Left renal pelvis (tissue), 4 donors: ENCODE results near the gene DLST. TPM values are rescaled to one million over a fixed set of nuclear protein-coding genes. Genes with fewer than 3 reads are reported as not detected.
"Not testable (repeated sequence)": the region's sequence is repeated elsewhere in the genome, so short reads cannot be mapped to it uniquely, and the experiment has no call there.

ENCODE experiments used
- DNase-seq, 4 donors: peaks; one replicate each; pipeline ENCODE4 v3.0.0-alpha.2; 2013; ENCODE audit warnings: low read depth in 4 of 4, low spot score in 3 of 4
- polyA plus RNA-seq, 4 donors: library from polyadenylated mRNA; unstranded; fragments of 120-200 nt; gene quantifications; one replicate each; pipeline ENCODE4 v1.2.1, GENCODE V29; 2013; ENCODE audit not compliant: insufficient read length in 4 of 4

Gene DLST
- polyA plus RNA-seq, 4 donors, result 74.3 to 122 (median 113) TPM

GRCh38 chr14:74913986-74914573 lies 32.4 kb downstream of the DLST start:
- peak in 2 of 4 donors; percentile 26 to 42 for DNase-seq

GRCh38 chr14:74915426-74915825 lies 33.7 kb downstream of the DLST start:
- DNase-seq, result no peak

- DNase-seq, result no peak
These were observed 34.1 kb downstream of the DLST start for GRCh38 chr14:74915826-74916225.

GRCh38 chr14:74917178-74917543 lies 35.4 kb downstream of the DLST start:
- no peak for DNase-seq

- DNase-seq, result no peak
These were observed 35.9 kb downstream of the DLST start for GRCh38 chr14:74917646-74918081.

- DNase-seq, result no peak
These were observed 36.7 kb downstream of the DLST start for GRCh38 chr14:74918380-74918779.

GRCh38 chr14:74919421-74920165 lies 37.9 kb downstream of the DLST start:
- DNase-seq, result no peak

- no peak for DNase-seq
These were observed 38.6 kb downstream of the DLST start for GRCh38 chr14:74920281-74920680.

GRCh38 chr14:74921053-74921620 lies 39.4 kb downstream of the DLST start:
- DNase-seq, result no peak

- no peak for DNase-seq
These were observed 40.5 kb downstream of the DLST start for GRCh38 chr14:74921987-74922751.

GRCh38 chr14:74922752-74923401 lies 41.2 kb downstream of the DLST start, which contains the start of gene RPS6KL1:
Gene RPS6KL1, minus strand, starts transcription at chr14:74923260. Its CDS starts 1,719 bp downstream, at chr14:74921541.
- peak in 2 of 4 donors; percentile 38 to 69 for DNase-seq

GRCh38 chr14:74924061-74924460 lies 42.3 kb downstream of the DLST start:
- DNase-seq, result no peak

- DNase-seq, result no peak
These were observed 45.5 kb downstream of the DLST start for GRCh38 chr14:74927225-74927624.

GRCh38 chr14:74929242-74929641 lies 47.5 kb downstream of the DLST start:
- no peak for DNase-seq

- not testable (repeated sequence) for DNase-seq
These were observed 50.0 kb downstream of the DLST start for GRCh38 chr14:74931744-74932143.

- DNase-seq, result no peak
These were observed 50.7 kb downstream of the DLST start for GRCh38 chr14:74932401-74932901.

- not testable (repeated sequence) for DNase-seq
These were observed 51.2 kb downstream of the DLST start for GRCh38 chr14:74932936-74933335.

GRCh38 chr14:74934041-74934440 lies 52.3 kb downstream of the DLST start:
- no peak for DNase-seq

GRCh38 chr14:74934476-74935359 lies 53.0 kb downstream of the DLST start:
- DNase-seq, result no peak

GRCh38 chr14:74935360-74935680 lies 53.6 kb downstream of the DLST start:
- no peak for DNase-seq
